Vagina (tissue), 2 donors: ENCODE results near the gene ST6GALNAC6.

Experiments used
- POLR2A ChIP-seq, 2 donors: fragments of 450-650 bp; IDR thresholded peaks; one replicate each; pipeline ENCODE4 v1.6.1; 2017; ENCODE audit warnings: antibody characterized with exemption in 2 of 2, mild to moderate bottlenecking in 2 of 2, moderate library complexity in 2 of 2
- POLR2AphosphoS5 ChIP-seq, 2 donors: sonication (generic); formaldehyde crosslinking; IDR thresholded peaks; one replicate each; pipeline ENCODE4 v1.9.0; 2017; ENCODE audit warnings: antibody characterized with exemption in 2 of 2, mild to moderate bottlenecking in 2 of 2, low read depth in 1 of 2; ENCODE audit not compliant: insufficient read depth in 1 of 2
- TF ChIP-seq, protein P1 (sequence below), 3 experiments: fragments of 450-650 bp in 2 of 3; fragments of 200-600 bp in 1 of 3; sonication (generic) in 1 of 3; IDR thresholded peaks; one replicate each; pipeline ENCODE4 v1.5.1; 2017 to 2019; ENCODE audit warnings: antibody characterized with exemption in 3 of 3, mild to moderate bottlenecking in 2 of 3, moderate library complexity in 2 of 3

DNA sequence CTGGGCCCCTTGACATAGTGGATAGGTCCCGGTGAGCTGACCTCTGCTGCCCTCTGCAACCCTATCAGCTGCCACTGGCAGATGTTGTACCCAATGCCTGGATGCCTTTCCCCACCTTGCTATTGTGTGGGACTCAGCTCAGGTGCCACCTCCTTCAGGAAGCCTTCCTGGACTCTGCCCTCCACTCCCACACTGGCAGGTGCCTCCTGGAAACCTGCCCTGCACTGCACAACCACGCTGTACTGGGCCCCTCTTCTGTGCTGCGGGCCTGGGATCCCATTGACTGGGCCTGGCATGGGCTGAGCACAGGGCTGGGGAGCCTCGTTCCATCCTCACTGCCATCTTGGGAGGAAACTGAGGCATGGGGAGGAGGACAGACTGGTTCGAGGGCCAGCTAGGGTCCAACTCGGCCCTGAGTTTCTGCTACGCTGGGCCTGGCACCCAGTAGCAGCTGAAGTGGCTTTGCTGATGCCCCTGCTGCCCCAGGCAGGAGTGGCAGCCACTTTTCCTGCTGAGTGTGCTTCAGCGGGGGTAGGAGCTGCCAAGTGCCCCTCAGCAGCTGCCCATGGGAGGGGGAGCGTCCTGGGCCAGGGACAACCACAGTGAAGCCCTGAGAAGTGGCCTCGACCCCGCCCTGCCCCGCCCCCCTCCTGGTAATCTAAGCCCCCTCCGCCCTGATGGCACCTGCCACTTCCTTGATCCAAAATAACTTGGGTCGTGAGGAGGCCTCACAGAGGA lies 23.2 kb downstream of the ST6GALNAC6 start:
- TF ChIP-seq, protein P1, sequence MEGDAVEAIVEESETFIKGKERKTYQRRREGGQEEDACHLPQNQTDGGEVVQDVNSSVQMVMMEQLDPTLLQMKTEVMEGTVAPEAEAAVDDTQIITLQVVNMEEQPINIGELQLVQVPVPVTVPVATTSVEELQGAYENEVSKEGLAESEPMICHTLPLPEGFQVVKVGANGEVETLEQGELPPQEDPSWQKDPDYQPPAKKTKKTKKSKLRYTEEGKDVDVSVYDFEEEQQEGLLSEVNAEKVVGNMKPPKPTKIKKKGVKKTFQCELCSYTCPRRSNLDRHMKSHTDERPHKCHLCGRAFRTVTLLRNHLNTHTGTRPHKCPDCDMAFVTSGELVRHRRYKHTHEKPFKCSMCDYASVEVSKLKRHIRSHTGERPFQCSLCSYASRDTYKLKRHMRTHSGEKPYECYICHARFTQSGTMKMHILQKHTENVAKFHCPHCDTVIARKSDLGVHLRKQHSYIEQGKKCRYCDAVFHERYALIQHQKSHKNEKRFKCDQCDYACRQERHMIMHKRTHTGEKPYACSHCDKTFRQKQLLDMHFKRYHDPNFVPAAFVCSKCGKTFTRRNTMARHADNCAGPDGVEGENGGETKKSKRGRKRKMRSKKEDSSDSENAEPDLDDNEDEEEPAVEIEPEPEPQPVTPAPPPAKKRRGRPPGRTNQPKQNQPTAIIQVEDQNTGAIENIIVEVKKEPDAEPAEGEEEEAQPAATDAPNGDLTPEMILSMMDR (IDR thresholded peaks at IDR 0.05) = no peak
- no peak for TF ChIP-seq POLR2AphosphoS5 (IDR thresholded peaks at IDR 0.05; ENCODE audit: insufficient read depth in 1 of 2, low read depth in 1 of 2)
- TF ChIP-seq POLR2A (IDR thresholded peaks at IDR 0.05) = no peak
